Measurements from ENCODE around the gene NRAS. TPM values are rescaled to one million over a fixed set of nuclear protein-coding genes. Genes with fewer than 3 reads are reported as not detected.
A peak's percentile ranks its signal among the peaks of the same experiment; 100 is the strongest.

Gene NRAS
- total RNA-seq, 1 experiment from 2014 or later, result 72.9 TPM

GRCh38 chr1:114719424-114719787, 2.8 kb upstream of the NRAS start:
- no peak overlapping the region for H2AFZ ChIP-seq (ENCODE audit: low read length)
- no peaks in the 10 kb centered on the region for H3K27me3 ChIP-seq (ENCODE audit: insufficient read depth, low read length)
- peaks cover 9 to 14% of the 10 kb centered on the region in 2 experiments for H3K4me1 Mint-ChIP-seq
- no peak overlapping the region for H3K14ac ChIP-seq (ENCODE audit: insufficient read depth, low read length)
- H2BK20ac ChIP-seq (ENCODE audit: low read depth, low read length, poor library complexity, severe bottlenecking), result no peak overlapping the region
- no peak overlapping the region for H2BK12ac ChIP-seq (ENCODE audit: insufficient read length, low read depth, low read length)
- DNase-seq, result no peak
- H4K20me1 ChIP-seq (ENCODE audit: control insufficient read depth, insufficient read depth, insufficient read length), result no peaks in the 10 kb centered on the region
- H3K23me2 ChIP-seq (ENCODE audit: insufficient read length, low read depth, low read length, poor library complexity, severe bottlenecking), result peaks cover 4% of the 10 kb centered on the region
- H2BK15ac ChIP-seq (ENCODE audit: low read depth, low read length), result no peak overlapping the region
- H4K5ac ChIP-seq (ENCODE audit: insufficient read length, low read depth, low read length), result no peak overlapping the region
- H3K79me1 ChIP-seq (ENCODE audit: insufficient read depth, low read depth, low read length, poor library complexity, severe bottlenecking), result no peaks in the 10 kb centered on the region
- no peak for TF ChIP-seq CTCF (conservative IDR thresholded peaks at IDR 0.05)
- H3K9me3 Mint-ChIP-seq, result no peaks in the 10 kb centered on the region
- H2AK5ac ChIP-seq (ENCODE audit: insufficient read length, low read length), result no peak overlapping the region
- no peak overlapping the region for H4K8ac ChIP-seq (replicated peaks; ENCODE audit: insufficient read length, low read depth, low read length)
- no peak overlapping the region for H3K23ac ChIP-seq (ENCODE audit: insufficient read length, low read depth, low read length)
- no peak overlapping the region for H3T11ph ChIP-seq (ENCODE audit: low read length)
- H3K27me3 Mint-ChIP-seq (ENCODE audit: low read depth), result no peaks in the 10 kb centered on the region
- no peak overlapping the region for H3K9ac ChIP-seq (ENCODE audit: extremely low read depth, insufficient read length, low read length)
- peak overlapping the region in 1 of 3 experiments; percentile 71; a peak in 1 of 7 replicates for H3K27ac Mint-ChIP-seq
- H3K4me3 Mint-ChIP-seq, result no peak overlapping the region
- H3K36me3 Mint-ChIP-seq (ENCODE audit: insufficient read depth in 1 of 3, low read depth in 3 of 3), result peaks cover 39 to 78% (median 77%) of the 10 kb centered on the region in 3 experiments; a peak in 6 of 7 replicates
- no peak overlapping the region for H3K4ac ChIP-seq (ENCODE audit: low read depth, low read length)
- no peaks in the 10 kb centered on the region for H3K9me3 ChIP-seq (ENCODE audit: control insufficient read depth, low read depth, low read length)
- H3K56ac ChIP-seq (ENCODE audit: insufficient read length, low read depth, low read length), result no peak overlapping the region
- no peak overlapping the region for H3K4me2 ChIP-seq (ENCODE audit: insufficient read depth, insufficient read length, low read length)
- H2BK5ac ChIP-seq (ENCODE audit: insufficient read length, low read length), result no peak overlapping the region
- H4K91ac ChIP-seq (ENCODE audit: insufficient read length, low read depth, low read length), result no peak overlapping the region
- peaks cover 4% of the 10 kb centered on the region; the same call in 1 of the 2 replicates for H3K79me2 ChIP-seq (ENCODE audit: insufficient read depth, low read length)
- H3K4me1 ChIP-seq (ENCODE audit: insufficient read depth, low read length), result no peaks in the 10 kb centered on the region
- H3K18ac ChIP-seq (ENCODE audit: insufficient read length, low read depth, low read length), result no peak overlapping the region
- no peak overlapping the region for H3K27ac ChIP-seq (ENCODE audit: insufficient read length, low read depth, low read length)
- no CpG with 5 or more reads among the region's 3 CpGs for WGBS (ENCODE audit: extremely low coverage, insufficient read length, low lambda C conversion rate)
- no peak overlapping the region for H2BK120ac ChIP-seq (ENCODE audit: low read depth, low read length, poor library complexity, severe bottlenecking)

Measured in H9 (cell line).